HG03066 (cell line): ENCODE measurements around the gene SHISAL1.

Experiments
- ATAC-seq: cut with Tn5 transposase; IDR thresholded peaks from one replicate; pipeline ENCODE4 v1.9.1; 2021; ENCODE audit warnings: low read depth; ENCODE audit not compliant: unreplicated experiment

The SHISAL1 gene

DNA sequence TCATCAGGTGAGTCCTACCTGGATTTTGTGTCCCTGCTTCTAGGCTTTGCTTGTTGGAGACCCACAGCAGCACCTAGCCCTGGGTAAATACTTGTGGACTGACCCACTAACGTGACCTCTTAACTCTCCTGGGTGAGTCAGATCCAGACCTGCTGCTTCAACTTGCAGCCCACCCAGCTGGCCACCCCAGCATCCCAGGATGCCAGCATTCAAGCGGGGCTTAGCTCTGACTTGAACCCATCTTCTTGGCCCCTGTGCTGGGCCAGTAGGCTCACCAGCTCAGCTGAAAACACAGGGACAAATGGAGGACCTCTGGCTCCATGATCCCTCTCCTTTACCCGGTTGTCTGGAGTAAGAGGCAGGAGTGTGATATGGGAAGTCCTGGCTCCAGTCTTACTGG, 98.6 kb downstream of the SHISAL1 start:
- ATAC-seq = no peak

DNA sequence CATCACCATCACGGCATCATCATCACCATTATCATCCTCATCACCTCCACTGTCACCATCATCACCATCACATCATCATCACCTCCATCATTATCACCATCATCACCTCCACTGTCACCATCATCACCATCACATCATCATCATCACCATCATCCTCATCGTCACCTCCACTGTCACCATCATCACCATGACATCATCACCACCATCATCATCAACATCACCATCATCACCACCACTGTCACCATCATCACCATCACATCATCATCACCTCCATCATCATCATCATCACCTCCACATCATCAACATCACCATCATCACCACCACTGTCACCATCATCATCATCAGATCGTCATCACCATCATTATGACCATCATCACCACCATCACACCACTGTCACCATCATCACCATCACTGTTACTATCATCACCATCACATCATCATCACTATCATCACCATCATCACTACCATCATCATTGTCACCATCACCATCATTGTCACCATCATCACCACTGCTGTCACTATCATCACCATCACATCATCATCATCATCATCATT, 99.2 kb downstream of the SHISAL1 start:
- no peak for ATAC-seq

DNA sequence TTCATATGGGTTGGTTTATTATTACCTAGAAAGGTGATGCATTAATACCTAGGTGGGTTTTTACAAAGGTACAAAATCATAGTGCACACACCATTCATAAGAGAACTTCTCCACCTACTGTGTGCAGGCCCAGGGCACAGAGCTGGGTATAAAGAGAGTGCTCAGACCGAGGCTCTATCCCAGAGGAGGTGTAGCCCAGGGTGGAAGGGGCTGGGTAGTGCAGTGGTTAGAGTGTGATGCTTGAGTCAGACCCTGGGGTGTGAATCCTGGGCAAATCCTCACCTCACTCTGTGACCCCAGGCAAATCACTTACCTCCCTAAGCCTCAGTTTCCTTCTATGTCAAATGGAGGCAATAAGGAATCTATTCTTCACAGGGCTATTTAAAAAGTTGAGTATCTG, 99.8 kb downstream of the SHISAL1 start:
- ATAC-seq = no peak

DNA sequence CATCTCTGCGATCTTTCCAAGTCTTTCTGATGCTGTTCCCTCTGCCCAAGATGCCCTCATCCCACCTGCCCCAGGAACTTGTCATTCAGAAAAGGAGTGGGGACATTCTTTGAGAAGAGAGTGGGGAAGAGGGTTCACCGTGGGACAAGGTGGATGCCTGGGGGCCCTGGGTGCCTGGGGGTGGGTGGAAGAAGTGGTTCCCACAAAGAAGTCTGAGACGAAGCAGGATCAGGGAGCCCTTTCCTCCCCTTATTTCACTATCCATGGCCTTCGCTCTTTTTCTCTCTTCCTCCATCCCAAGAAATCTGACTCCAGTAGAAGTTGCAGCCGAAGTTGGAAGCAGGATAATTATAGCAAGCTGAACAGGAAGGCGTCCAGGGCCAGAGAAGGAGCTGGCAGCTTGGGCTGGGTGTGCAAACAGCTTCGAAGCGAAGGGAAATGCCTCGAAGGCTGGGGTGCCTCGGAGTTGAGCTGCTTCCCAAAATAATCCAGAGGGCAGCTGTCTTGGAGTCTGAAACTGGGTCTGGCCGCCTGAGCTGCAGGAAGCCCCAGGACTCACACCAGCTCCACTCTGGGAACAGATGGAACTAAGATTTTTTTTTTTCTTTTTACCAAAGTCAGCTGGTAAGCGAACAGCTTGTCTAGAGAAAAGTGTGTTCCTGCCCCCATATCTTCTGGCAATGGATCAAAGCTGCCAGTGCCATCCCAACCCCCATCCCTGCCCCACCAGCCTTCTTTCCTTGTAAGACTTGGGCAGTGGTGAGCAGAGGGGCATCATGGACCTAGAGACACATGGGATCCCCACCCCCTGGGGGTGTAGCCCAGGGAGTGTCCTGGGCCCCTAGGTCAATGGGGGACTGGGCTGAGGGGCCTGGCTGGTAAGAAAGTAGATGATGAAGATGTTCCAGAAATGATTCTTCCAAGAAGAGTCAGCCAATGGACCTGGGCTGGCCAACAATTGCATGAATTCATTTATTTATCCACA, 100.5 kb downstream of the SHISAL1 start:
- no peak for ATAC-seq

DNA sequence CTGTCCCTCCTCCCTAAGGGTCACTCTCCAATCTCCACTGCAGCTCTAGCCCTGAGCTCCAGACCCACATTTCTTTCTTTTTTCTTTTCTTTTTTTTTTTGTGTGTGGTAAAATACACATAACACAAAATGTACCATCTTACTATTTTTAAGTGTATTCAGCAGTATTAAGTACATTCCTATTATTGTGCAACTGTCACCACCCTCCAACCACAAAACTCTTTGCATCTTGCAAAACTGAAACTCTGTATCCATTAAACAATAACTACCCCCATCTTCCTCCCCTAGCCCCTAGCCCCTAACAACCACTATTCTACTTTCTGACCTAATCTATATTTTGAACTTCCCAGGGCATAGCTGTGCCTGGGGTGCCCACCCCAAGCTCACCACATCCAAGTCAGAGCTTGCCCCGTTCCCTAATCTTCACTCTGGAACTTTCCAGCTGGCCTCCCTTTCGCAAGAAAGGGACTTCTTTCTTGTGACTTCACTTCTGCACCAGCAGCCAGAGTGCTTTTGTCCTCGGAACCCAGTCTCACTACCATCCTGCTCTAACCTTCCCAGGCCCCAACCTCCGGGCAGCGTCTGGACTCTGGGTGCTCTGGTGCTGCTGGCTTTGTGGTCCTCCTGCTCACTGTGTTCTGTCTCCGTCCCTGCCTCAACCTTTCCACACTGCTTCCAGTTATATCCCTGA, 101.3 kb downstream of the SHISAL1 start:
- no peak for ATAC-seq

DNA sequence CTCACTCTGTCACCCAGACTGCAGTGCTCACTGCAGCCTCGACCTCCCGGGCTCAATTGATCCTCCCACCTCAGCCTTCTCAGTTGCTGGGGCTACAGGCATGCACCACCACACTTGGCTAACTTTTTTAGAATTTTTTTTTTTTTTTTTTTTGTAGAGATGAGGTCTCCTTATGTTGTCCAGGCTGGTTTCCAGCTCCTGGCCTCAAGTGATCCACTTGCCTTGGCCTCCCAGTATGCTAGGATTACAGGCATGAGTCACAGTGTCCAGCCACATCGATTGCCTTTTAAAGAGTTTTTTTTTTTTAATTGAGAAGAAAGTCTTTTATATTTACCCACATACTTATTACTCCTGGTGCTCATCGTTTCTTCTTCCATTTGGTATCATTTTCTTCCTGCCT, 102.0 kb downstream of the SHISAL1 start:
- no peak for ATAC-seq

DNA sequence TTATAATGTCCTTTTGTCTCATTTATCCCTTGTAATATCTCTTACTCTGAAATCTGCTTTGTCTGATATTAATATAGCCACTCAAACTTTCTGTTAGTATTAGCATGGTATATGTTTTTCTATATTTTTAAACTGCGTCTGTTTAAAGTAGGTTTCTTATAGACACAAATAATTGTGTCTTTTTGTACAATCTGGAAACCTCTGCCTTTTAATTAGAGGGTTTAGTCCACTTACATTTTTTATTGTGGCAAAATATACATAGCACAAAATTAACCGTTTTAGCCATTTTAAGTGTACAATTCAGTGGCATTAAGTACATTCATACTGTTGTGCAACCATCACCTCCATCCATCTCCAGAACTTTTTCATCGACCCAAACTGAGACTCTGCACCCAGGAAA, 103.4 kb downstream of the SHISAL1 start:
- ATAC-seq = no peak

DNA sequence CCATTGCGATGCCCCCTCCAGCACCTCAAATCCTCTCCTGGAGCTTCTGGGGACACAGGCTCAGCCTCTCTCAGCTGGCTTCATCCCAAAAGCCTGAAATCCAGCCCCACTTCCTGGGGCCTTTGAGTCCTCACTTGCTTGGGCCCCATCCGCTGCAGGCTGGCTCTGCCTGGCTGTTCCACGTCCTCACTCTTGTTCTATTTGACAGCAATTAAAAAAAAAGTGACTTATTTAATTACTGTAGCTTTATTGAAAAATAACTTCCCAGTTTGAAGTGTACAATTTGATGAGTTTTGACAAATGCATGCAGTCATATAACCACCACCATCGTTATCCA, 104.8 kb downstream of the SHISAL1 start:
- no peak for ATAC-seq

DNA sequence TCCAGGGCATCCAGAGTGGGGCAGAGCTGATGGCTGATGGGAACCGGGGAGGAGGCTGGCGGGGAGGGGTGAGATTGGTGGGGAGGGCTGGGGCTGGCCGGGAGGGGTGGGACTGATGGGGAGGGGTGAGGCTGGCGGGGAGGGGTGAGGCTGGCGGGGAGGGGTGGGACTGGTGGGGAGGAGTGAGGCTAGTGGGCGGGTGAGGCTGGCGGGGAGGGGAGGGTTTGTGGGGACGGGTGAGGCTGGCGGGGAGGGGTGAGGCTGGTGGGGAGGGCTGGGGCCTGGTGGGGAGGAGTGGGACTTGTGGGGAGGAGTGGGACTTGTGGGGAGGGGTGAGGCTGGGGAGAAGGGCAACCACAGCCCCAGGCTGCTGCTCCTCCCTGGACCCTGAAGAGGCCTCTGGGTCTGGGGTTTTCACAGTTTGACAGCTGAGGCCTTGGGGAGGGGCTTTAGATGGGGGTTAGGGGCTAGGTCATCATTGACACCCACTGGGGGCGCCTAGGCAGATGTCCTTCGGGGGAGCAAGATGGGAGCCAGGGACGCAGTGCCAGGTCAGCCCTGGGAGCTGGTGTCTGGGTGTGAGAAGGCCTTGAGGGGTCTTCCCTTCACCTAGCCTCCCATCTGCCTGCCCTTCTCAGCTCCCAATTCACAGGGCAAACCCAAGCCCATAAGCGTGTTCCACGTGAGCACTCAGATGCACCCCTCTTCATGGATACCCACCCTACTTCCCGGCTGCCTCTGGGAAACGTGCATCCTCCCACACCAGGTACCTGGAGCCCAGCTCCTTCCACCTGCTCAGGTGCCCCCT, 105.4 kb downstream of the SHISAL1 start:
- no peak for ATAC-seq

DNA sequence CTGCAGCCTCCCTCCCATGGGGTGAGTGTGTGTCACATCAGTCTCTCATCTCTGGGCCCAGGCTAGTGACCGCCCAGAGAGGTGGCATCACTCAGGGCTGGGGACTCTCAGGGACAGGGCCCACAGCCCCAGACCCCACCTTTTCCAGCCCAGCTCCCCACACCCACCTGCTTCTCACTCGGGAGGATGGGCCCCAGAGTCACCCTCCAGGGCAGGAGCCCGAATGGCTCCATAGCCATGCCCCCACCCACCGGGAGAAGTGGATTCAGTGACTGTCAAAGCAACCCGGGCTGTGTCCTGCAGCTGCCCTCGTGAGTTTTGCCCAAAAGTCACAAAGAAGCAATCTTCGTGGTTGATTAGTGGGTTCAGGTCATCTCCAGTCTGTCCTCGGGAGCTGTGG, 106.1 kb downstream of the SHISAL1 start:
- ATAC-seq = no peak

DNA sequence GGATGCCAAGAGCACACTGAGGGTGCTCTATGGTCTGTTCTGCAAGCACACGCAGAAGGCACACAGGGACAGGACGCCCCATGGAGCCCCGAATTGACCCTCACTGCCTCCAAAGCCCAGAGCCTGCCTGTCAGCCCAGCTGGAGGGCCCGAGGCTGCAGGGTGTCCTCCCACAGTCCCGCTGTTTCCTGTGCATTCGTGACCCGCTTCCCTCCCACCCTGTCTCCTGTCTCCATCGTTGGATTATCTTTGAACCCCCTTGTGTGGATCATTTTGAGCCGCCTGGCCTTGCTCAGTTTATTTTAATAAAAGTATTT, 106.5 kb downstream of the SHISAL1 start:
- ATAC-seq = no peak

DNA sequence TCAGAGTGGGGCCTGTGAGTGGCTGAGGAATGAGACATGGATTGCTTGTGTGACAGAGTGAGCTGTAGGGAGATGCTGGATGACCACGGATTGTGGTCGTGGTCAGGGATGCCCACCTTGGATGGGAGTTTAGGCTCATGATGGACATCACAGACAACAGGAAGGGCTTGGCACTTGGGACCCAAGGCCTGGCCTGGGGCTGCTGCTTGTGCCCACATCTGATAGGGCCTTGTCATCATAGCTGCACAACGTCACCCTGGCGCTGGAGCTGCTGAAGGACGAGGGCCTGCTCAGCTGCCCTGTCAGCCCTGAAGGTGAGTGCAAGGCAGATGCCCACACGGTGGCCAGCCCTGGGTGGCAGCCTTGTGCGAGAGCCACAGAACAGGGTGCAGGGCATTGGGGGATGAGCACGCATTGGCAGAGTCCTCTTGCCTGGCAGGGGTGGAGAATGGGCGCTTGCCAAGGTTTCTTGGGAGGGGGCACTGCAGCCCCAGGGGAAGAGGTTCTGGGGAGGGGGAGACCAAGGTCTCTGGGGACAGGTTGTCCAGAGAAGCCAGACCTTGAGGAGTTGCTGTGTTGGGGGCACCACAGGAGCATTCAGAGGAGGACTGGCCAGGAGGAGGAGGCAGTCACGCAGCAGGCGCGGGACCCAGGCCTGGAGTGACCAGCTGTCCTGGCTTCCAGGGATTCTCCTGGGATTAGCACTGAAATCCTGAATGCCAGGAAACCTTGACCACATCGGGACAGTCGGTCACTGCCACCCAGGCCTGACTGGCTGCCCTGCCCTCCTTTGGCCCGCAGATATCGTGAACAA, 107.0 kb downstream of the SHISAL1 start:
- ATAC-seq = no peak

DNA sequence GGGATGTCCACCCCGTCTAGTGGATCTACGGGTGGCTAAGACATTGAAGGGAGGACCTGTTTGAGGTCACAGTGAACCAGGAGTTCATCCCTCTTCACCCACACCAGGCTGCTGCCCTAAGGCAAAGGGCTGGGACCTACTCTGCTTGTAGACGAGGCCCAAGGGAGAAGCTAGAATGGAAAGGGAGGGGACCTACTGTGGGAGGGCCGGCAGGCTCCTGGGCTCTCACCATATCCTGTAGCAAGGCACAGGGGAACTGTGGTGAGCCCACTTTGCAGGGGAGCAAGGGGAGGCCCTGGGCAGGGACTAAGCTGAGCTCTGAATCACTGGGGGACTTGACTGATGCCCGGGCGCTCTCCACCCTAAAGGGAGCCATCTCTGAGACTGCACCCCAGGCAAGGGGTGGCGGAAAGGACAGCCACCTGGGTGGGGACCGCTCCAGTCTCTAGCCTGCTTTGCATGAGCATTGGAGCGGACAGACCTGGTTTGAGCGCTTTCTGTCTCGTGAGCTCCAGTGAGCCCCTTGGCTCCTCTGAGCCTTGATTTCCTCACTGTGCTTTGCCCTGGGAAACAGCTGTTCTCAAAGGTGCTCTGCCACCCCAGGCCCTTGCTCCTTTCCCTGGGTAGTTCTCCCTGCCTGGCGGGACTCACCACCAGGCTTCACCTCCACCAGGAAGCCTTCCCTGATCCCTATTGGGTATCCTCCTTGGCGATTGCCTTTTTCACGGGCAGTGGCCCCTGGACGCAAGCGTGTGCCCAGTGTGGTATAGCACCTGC, 107.8 kb downstream of the SHISAL1 start:
- no peak for ATAC-seq

DNA sequence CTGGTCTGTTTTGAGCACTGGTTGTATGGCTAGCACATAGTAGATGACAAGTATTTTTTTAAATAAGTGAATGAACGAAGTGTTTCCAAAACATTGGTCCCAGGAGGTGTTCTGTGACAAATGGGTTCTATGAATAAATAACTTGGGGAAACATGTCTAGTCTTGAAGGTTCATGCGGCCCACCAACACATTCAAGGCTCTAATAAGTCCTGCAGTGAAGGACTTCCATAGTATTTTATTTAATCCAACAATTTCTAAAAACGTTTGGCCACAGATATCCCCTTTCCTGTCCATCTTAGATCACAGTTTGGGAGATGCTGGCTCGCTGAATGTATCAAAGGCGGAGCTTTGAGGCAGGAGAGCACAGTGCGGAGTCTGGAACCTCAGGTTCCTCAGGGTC, 109.5 kb downstream of the SHISAL1 start:
- ATAC-seq = no peak

DNA sequence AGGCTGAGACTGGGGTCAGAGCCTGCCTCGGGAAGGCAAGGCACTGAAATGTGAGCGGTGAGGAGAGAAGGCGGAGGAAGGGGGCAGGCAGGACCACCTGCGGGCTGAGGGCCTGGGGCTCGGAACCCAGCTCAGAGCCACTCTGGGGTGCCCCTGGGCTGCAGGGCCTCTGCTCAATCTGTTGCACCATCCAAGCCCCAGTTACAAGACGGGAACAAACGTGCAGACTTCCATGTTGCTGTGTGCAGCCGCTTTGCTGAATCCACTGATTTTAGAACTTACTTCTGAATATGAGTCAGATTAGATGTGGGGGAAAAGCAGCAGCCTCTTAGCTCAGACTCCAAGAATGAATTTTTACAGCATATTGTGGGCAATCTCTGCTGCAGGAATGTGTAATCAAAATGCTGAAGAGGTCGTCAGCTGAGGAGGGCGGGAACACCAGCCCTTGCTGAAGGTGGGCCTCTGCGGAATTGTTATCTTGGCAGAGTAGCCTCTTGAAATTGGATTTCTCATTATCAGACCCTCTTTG, 110.4 kb downstream of the SHISAL1 start:
- no peak for ATAC-seq

DNA sequence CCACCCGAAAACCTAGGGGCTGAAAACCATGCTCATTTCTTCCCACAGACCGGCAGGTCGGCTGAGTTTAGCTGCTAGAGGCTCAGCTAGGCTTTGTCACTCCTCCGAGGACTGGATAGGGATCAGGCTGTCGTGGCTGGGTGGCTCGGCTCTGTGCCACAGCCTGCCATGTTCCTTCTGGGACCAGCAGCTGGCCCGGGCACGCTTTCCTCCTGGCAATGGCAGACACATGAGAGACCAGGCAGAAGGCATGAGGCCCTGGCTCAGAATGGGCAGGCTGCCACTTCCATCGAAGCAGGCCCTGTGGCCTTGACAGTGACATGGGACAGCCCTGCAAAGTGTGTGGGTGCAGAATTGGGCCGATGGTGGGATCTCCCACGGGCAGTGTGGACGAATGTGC, 111.1 kb downstream of the SHISAL1 start:
- no peak for ATAC-seq

DNA sequence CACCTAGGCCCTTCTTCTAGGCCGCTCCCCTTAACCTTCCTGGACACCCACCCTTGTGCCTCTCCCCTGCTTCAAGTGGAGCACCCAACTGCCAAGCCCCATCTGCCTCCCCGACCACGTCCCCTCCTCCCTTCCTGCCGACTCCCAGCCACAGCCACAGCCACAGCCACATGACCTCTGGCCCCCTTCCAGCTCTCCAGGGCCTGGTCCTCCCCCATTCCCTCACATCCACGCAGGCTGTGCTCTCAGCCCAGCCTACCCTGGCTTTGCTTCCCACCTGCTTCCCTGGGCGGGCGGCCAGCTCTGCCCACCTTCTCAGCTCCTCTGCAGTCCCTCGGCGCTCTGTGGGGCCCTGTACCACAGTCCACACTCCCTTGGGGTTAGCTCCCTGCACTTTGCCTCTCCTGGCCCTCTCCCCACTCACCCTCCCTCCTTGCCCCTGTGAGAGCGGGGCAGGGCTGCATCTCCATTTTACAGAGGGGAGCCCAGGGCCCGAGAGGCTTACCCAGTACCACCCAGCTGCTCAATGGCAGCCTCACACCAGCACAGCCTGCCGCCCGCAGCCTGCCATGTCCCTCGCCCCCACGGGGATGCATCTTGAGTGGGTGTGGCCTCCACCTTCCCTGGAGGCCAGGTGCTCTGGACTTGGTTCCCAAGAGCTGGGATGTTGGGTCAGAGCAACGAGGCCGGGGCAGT, 111.7 kb downstream of the SHISAL1 start:
- ATAC-seq = no peak

DNA sequence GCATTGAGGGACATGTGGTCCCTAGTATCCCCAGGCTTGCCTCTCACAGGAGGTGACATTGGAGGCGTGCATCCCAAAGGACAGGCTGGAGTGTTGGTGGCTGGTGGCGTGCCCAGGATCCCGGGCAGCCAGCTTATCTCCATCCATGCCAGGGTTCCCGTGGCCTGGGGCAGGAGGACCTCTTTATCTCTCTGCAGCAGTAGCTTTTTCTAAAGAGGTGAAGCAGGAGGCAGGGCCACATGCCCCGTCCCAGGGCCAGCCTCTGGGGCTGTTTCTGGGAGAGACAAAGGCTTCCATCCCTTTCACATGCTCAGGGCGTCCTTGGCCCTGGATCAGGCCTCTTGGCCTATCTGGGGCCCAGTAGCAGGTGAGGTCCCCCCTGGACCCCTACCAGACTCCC, 112.3 kb downstream of the SHISAL1 start:
- no peak for ATAC-seq

DNA sequence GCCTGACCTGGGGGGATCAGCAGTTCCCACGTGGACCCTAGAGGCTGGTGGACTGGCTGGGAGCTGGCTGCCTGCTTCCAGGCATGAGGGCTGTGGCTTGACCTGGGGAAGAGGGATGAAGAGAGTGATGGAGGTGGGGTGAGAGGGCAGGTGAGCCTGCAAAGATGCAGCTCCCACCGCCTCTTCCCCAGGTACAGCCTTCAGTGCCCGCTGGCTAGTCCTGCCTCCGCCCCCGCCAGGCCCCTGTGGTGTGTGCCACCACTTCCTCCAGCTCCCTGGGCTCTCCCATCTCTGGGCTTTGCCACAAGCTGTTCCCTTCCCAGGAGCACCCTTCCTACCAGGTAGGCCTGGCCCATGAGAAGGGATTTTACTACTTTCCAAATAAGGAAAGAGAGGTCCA, 112.9 kb downstream of the SHISAL1 start:
- ATAC-seq = no peak
